Umbilical cord (tissue), 2 donors: ENCODE results near the gene CAMTA1. TPM values are rescaled to one million over a fixed set of nuclear protein-coding genes. Genes with fewer than 3 reads are reported as not detected.

Experiments
- DNase-seq: peaks from one replicate; pipeline ENCODE4 v3.0.0-alpha.2; 2015; ENCODE audit warnings: low spot score
- total RNA-seq: library from RNA; depleted of rRNA; stranded (reverse); fragments of >200 nt; gene quantifications from one replicate; pipeline ENCODE4 v1.2.3, GENCODE V29; 2014; ENCODE audit warnings: low replicate concordance; ENCODE audit not compliant: insufficient read depth

CAMTA1 gene
- total RNA-seq, 1 donor from 2014 or later, result 29.6 TPM

DNA sequence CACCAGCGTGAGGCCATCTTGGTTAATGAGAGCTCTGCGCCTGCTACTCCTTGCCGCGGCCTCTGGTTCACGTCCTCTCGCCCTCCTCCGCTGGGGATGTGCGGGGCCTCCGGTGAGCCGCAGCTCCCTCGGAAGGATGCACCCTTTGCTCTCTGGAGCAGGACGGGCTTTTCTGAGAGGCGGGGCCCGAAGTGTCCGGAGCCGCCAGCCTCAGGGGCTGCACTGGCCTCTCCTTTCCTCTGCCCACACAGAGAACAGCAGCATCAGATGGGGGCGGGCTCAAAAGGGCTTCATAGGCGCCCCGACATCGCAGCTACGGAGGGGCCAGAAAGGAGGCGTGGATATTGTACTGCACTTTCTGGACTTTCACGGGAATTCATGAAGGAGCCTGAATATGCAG is 284.7 kb downstream of the CAMTA1 start:
- DNase-seq, result no peak

GRCh38 chr1:7070389-7071029 is 285.3 kb downstream of the CAMTA1 start:
- DNase-seq, result peak; percentile 74

DNA sequence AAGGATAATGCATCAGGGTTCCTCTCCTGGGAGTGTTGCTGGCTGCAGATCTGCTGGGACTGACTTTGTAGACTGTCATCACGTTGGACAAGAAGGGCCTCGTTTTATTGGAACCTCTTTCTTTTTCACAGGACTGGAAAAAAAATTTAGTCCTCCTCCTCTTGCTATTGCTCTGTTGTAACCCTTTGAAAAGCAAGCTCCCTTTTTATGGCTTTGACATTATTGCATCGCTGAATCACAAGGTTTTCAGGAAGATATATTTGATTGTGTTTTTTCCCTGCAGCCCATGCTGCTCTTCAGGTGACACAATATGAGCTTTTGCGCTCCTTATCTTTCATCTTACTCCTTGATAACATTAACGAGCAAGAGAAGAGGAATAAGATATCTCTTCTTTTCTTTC is 290.9 kb downstream of the CAMTA1 start:
- DNase-seq, result no peak

- no peak for DNase-seq
These were observed 291.3 kb downstream of the CAMTA1 start for GRCh38 chr1:7076572-7076971.

DNA sequence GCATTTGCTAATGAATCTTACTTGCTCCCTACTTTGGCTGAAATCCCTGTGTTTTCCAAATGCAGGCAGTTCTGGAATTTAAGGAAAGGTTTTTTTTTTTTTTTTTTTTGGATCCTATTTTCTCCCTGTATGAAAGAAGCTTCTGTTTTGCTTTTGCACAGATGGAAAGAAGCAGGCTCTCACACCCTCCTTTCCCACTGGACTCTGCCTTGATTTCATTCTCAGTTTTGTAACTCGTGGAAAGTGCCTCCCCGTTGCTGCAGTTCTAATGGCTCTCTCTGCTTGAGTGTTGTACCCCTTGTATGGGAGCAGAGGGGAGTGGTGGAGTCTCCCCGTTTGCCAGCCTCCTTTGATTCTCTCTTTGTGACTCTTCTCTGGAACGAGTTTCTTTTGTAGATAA is 291.9 kb downstream of the CAMTA1 start:
- DNase-seq, result no peak

DNA sequence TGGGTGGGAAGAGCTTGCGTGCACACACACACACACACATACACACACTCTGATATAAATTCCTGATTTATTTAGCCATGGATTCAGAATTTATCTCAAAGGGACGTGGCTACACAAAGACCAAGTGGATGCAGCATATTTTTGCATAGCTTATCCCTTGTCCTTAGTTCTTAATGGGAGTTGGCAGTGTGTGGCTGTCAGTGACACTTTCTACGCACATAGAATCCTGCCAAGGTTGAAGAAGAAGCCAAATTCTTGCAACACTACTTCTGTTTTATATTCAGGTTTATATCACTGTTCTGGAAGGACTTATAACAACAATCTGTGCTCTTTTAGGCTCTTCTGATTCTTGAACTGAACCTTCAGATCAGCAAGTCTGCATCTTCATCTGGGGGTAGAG is 292.7 kb downstream of the CAMTA1 start:
- no peak for DNase-seq

DNA sequence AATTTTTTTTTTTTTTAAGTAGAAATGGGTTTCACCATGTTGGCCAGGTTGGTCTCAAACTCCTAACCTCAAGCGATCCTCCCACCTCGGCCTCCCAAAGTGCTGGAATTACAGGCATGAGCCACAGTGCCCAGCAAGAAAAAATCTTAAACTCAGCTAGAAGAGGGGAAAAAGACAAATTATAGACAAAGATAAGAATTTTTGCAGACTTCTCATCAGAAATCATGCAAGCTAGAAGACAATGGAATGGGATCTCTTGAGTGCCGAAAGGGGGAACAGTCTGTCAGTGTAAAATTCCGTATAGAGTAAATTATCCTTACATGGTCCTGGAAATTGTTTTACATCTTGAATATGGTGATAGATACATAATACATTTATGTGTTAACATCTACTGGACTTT is 294.4 kb downstream of the CAMTA1 start:
- no peak for DNase-seq

GRCh38 chr1:7084232-7084894 is 299.1 kb downstream of the CAMTA1 start:
- no peak for DNase-seq

- no peak for DNase-seq
These were observed 300.3 kb downstream of the CAMTA1 start for GRCh38 chr1:7085521-7085920.

DNA sequence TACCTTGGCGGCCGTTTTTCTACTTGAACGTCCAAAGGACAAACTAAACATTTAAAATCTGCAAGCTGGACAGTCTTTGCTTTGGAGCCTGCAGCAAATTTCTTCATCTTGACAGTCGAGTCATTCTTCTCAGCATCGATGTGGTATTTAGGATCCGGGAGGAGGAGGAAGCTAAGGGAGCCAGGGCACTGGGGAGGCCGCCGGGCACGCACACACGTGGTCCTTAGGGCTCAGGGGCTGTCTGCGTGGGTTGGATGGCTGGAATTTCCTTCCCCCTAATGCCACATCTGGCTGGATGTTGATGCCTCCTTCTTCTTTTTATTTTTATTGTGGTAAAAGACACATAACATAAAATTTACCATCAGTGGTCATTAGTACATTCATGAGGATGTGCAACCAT is 300.9 kb downstream of the CAMTA1 start:
- DNase-seq, result no peak

GRCh38 chr1:7087888-7088287 is 302.6 kb downstream of the CAMTA1 start:
- DNase-seq, result no peak

DNA sequence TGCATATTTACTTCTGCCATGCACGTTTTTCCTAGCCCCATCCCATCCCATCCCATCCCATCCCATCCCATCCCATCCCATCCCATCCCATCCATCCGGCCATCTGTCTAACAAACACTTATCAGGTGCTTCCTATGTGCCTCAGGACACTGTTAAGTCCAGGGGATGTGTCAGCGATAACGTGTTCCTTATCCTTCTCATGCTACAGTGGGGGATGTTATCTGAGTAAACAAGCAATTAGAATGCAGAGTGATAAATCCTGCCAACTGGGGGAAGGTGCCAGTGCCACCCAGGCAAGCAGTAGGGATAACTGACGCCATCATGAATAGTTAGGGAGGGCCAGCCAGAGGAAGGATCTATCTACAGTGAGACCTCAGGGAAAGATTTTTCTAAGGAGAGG is 304.2 kb downstream of the CAMTA1 start:
- DNase-seq, result no peak

GRCh38 chr1:7093297-7093696 is 308.0 kb downstream of the CAMTA1 start:
- no peak for DNase-seq

GRCh38 chr1:7094086-7094485 is 308.8 kb downstream of the CAMTA1 start:
- no peak for DNase-seq

DNA sequence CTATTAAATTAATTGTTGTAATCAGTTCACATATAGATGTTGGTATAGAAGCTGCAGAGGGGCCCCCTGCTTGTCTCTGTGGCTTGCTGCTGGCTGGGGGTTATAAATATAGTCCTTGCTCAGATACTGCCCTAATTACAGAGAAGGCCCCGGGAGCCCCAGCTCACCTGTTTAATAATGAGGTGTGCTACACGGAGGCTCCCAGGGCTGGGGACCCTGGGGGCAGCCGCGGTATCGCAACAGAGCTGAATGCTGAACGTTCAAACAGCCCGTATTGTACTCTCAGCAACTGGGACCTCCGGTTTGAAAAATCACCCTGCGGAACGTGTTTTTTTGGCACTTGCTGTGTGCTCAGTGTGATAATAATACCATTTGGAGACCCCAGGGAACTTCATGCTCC is 309.3 kb downstream of the CAMTA1 start:
- no peak for DNase-seq

- DNase-seq, result no peak
These were observed 310.2 kb downstream of the CAMTA1 start for GRCh38 chr1:7095343-7095964.

GRCh38 chr1:7097938-7098592 is 312.8 kb downstream of the CAMTA1 start:
- DNase-seq, result no peak

- no peak for DNase-seq
These were observed 313.4 kb downstream of the CAMTA1 start for GRCh38 chr1:7098641-7099040.

DNA sequence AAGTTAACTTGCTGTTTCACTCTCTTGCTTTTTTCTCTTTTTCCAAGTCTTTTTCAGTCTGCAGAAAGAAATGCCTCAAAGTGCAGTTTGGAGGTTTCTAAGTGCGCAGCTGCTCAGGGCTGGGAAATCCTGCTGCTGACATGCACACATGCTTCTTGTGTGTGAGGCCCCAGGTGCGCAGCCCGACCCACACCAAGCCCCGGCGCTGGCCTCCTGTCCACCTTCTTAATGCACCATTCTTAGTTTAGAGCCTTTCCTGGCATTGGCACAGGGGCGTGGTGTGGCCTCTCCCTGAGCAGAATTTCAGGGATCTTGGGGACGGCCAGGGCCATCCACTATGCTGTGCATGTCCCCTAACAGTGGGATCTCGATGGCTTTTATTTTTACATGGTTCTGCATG is 315.2 kb downstream of the CAMTA1 start:
- DNase-seq, result peak; percentile 14

DNA sequence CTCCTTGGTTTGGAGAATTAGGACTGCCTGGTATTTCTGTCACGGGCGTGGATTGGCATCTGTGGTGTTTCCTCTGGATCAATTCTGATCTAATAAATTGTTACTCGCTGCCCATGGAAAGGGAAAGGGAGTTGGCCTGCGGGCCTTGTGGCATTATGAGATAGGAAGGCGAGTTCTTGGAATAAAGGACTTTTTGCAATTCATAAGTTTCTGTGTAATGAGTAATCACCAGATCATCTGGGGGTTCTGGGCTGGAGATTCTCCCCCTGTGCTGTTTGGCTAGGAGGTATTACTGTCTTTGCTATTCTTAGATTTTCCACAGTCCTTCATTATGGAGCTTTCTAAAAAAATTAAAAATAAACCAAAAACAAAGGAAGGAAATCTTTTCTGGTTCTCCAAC is 315.9 kb downstream of the CAMTA1 start:
- DNase-seq, result peak; percentile 19

- DNase-seq, result no peak
These were observed 318.1 kb downstream of the CAMTA1 start for GRCh38 chr1:7103361-7103782.

- no peak for DNase-seq
These were observed 318.6 kb downstream of the CAMTA1 start for GRCh38 chr1:7103874-7104273.

DNA sequence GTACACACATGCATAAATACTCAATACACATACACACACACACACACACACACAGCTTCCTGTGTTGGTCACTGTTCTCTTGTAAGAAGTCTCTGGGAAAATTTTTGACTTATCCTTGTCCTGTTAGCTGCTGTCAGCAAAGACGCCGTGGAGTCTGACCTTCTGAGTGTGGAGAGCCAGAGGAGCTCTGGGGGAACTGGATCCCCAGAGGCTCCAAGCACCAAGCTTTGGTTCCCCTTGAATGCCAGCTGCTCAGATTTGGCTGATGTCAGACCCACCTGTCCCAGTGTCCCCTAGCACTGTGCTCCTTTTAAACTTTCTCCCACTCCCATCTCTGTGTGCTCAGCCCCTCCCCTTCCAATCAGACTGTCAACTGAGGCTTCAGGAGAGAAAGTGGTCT is 319.1 kb downstream of the CAMTA1 start:
- no peak for DNase-seq
